Endodermal cell (in vitro differentiated cells): Measurements from ENCODE around the gene RAPGEF1. TPM values are rescaled to one million over a fixed set of nuclear protein-coding genes. Genes with fewer than 3 reads are reported as not detected.

Source experiments
- DNase-seq: peaks from one replicate; pipeline ENCODE4 v3.0.0-alpha.2; 2017
- H3K27ac ChIP-seq: 2 replicates; pipeline ENCODE4 v1.5.1; 2013; ENCODE audit warnings: mild to moderate bottlenecking, low read depth, low read length, moderate library complexity
- H3K27me3 ChIP-seq: 2 replicates; pipeline ENCODE4 v1.6.1; 2013; ENCODE audit warnings: mild to moderate bottlenecking, low read length, moderate library complexity; ENCODE audit not compliant: insufficient read depth, control insufficient read depth, poor library complexity, severe bottlenecking
- H3K36me3 ChIP-seq: 2 replicates; pipeline ENCODE4 v1.7.0; 2013; ENCODE audit warnings: mild to moderate bottlenecking, low read length, moderate library complexity; ENCODE audit not compliant: control insufficient read depth, insufficient read depth
- H3K4me1 ChIP-seq: one replicate; pipeline ENCODE4 v1.7.0; 2013; ENCODE audit warnings: low read length; ENCODE audit not compliant: control insufficient read depth, insufficient read depth
- H3K4me3 ChIP-seq: 2 replicates; pipeline ENCODE4 v1.5.1; 2013; ENCODE audit warnings: mild to moderate bottlenecking, low read length, moderate library complexity
- H3K9ac ChIP-seq: 2 replicates; pipeline ENCODE4 v1.6.1; 2013; ENCODE audit warnings: mild to moderate bottlenecking, low read length, moderate library complexity; ENCODE audit not compliant: poor library complexity, severe bottlenecking; ENCODE audit errors: extremely low read depth
- H3K9me3 ChIP-seq: 2 replicates; pipeline ENCODE4 v1.6.1; 2013; ENCODE audit warnings: mild to moderate bottlenecking, low read length, moderate library complexity; ENCODE audit not compliant: control insufficient read depth
- H3K27ac Mint-ChIP-seq: 2 replicates; pipeline ENCODE4 v1.8.0; 2020; ENCODE audit warnings: mixed read lengths
- H3K27me3 Mint-ChIP-seq: 2 replicates; pipeline ENCODE4 v1.8.0; 2021; ENCODE audit warnings: mild to moderate bottlenecking, mixed read lengths; ENCODE audit not compliant: insufficient read depth
- H3K36me3 Mint-ChIP-seq: 2 replicates; pipeline ENCODE4 v1.8.0; 2020; ENCODE audit warnings: low read depth, mixed read lengths
- H3K4me1 Mint-ChIP-seq: 2 replicates; pipeline ENCODE4 v1.8.0; 2020; ENCODE audit warnings: mixed read lengths
- H3K4me3 Mint-ChIP-seq: 2 replicates; pipeline ENCODE4 v1.8.0; 2020; ENCODE audit warnings: mild to moderate bottlenecking, moderate library complexity, mixed read lengths
- H3K9me3 Mint-ChIP-seq: 2 replicates; pipeline ENCODE4 v1.8.0; 2020; ENCODE audit warnings: mild to moderate bottlenecking, mixed read lengths
- CTCF ChIP-seq: fragments of 200-600 bp; sonication (generic); conservative IDR thresholded peaks from 2 replicates; pipeline ENCODE4 v1.5.0; 2021; ENCODE audit warnings: antibody characterized with exemption, mild to moderate bottlenecking
- WGBS, 2 experiments: methylation state at CpG; one replicate each; pipeline versions ENCODE4 v1.1.5 to v1.1.7; 2013; ENCODE audit warnings: missing lambda C conversion rate in 2 of 2, mixed read lengths in 1 of 2; ENCODE audit not compliant: insufficient coverage in 1 of 2, insufficient read length in 1 of 2; 5-methylcytosine and 5-hydroxymethylcytosine counted together
- total RNA-seq, 2 donors: library from RNA; stranded (reverse); fragmentation: NEBNext Ultra II Directional in 1 of 2; extraction: Animal tissue kit (Norgen Biotek cat#: 25700) in 1 of 2; gene quantifications; 2 replicates in 1 of 2; 3 replicates in 1 of 2; pipeline ENCODE4 v1.2.1, GENCODE V29; 2021

The RAPGEF1 gene
- total RNA-seq, 2 donors from 2014 or later, result 63.4 to 85.5 TPM

GRCh38 chr9:131577005-131578000, 162.6 kb downstream of the RAPGEF1 start:
- Histone ChIP-seq H3K36me3 (peaks cover 20% of the 10 kb centered on the region), H3K9me3 (no peaks in the 10 kb centered on the region), H3K9ac (no peak overlapping the region), H3K27me3 (no peaks in the 10 kb centered on the region), H3K4me3 (no peak overlapping the region), H3K4me1 (no peaks in the 10 kb centered on the region), H3K27ac (peak overlapping the region; percentile 36)
- no peak overlapping the region for H3K27ac Mint-ChIP-seq
- no peaks in the 10 kb centered on the region for H3K9me3 Mint-ChIP-seq
- peak; percentile 46 for DNase-seq
- H3K27me3 Mint-ChIP-seq, result no peaks in the 10 kb centered on the region
- no peak overlapping the region for H3K4me3 Mint-ChIP-seq
- H3K36me3 Mint-ChIP-seq, result peaks cover 53% of the 10 kb centered on the region
- 95 to 97% methylated on average over 10 to 25 of the region's 25 CpGs for WGBS, 2 experiments
- no peaks in the 10 kb centered on the region for H3K4me1 Mint-ChIP-seq
- peak; percentile 22 for TF ChIP-seq CTCF

GRCh38 chr9:131575946-131576853, 163.7 kb downstream of the RAPGEF1 start:
- H3K9me3 ChIP-seq, result no peaks in the 10 kb centered on the region
- H3K4me3 ChIP-seq, result no peak overlapping the region
- H3K4me1 Mint-ChIP-seq, result no peaks in the 10 kb centered on the region
- H3K9me3 Mint-ChIP-seq, result no peaks in the 10 kb centered on the region
- no peak overlapping the region for H3K9ac ChIP-seq
- no peak for TF ChIP-seq CTCF
- peaks cover 49% of the 10 kb centered on the region for H3K36me3 Mint-ChIP-seq
- no peak overlapping the region for H3K27ac Mint-ChIP-seq
- no peak for DNase-seq
- H3K4me1 ChIP-seq, result no peaks in the 10 kb centered on the region
- H3K4me3 Mint-ChIP-seq, result no peak overlapping the region
- H3K27me3 ChIP-seq, result no peaks in the 10 kb centered on the region
- peak overlapping the region; percentile 24 for H3K27ac ChIP-seq
- WGBS, 2 experiments, result 93 to 99% methylated on average over 14 to 23 of the region's 23 CpGs
- H3K27me3 Mint-ChIP-seq, result no peaks in the 10 kb centered on the region
- H3K36me3 ChIP-seq, result peaks cover 20% of the 10 kb centered on the region
